Ovary (tissue), 3 donors: ENCODE data around the gene MCM3AP.

Experiments
- EP300 ChIP-seq: sonication (generic); formaldehyde crosslinking; IDR thresholded peaks from one replicate; pipeline ENCODE4 v1.6.1; 2017; ENCODE audit warnings: antibody characterized with exemption
- POLR2A ChIP-seq: fragments of 450-650 bp; IDR thresholded peaks from one replicate; pipeline ENCODE4 v1.6.1; 2017; ENCODE audit warnings: antibody characterized with exemption, mild to moderate bottlenecking, moderate library complexity
- TF ChIP-seq, protein P1 (sequence below), 3 donors: fragments of 450-650 bp in 2 of 3; fragments of 200-600 bp in 1 of 3; IDR thresholded peaks; one replicate each; pipeline versions ENCODE4 v1.5.1 to v1.8.0; 2016 to 2022; ENCODE audit warnings: antibody characterized with exemption in 3 of 3, mild to moderate bottlenecking in 1 of 3
- donor health status: DM: no; HTN: no; CAD: no.

DNA sequence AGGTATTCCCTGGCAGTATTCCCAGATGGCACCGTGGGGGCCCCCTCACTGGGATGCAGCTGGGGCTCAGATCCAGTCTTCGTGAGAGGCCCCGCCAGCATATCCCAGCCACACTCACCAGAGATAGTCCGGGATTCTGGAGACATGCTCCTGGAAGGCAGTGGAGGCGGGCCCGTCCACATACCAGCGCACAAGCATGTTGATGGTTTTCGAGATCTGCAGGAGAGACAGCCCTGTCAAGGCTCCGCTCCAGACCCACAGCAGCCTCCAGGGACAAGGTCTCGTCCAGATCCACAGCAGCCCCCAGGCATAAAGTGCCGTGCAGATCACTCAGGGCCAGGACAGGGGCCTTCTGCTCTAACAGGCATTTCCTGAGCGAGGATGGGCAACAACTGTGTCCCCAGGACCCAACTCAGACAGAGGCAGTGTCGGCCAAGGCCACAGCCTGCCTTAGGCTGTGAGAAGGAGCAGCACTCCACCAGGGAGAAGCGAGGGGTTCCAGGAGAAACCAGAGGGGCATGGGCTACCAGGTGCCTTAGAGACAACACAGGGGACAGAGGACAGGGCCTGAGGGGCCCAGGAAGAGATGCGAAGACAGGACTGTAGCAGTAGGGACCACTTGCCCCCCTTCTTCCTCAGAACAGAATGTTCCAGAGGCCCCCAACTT is 71.7 kb downstream of the MCM3AP start:
- TF ChIP-seq, protein P1, sequence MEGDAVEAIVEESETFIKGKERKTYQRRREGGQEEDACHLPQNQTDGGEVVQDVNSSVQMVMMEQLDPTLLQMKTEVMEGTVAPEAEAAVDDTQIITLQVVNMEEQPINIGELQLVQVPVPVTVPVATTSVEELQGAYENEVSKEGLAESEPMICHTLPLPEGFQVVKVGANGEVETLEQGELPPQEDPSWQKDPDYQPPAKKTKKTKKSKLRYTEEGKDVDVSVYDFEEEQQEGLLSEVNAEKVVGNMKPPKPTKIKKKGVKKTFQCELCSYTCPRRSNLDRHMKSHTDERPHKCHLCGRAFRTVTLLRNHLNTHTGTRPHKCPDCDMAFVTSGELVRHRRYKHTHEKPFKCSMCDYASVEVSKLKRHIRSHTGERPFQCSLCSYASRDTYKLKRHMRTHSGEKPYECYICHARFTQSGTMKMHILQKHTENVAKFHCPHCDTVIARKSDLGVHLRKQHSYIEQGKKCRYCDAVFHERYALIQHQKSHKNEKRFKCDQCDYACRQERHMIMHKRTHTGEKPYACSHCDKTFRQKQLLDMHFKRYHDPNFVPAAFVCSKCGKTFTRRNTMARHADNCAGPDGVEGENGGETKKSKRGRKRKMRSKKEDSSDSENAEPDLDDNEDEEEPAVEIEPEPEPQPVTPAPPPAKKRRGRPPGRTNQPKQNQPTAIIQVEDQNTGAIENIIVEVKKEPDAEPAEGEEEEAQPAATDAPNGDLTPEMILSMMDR (IDR thresholded peaks at IDR 0.05), result no peak
- TF ChIP-seq POLR2A (no peak), EP300 (no peak)
